ENCODE data around the gene LRMDA. TPM values are rescaled to one million over a fixed set of nuclear protein-coding genes. Genes with fewer than 3 reads are reported as not detected.
A peak's percentile ranks its signal among the peaks of the same experiment; 100 is the strongest.

LRMDA gene
- total and polyA plus RNA-seq, 2 of the 13 experiments (the other 11 are each of a cell fraction or from before 2014, with no cell fraction given): 13.4 to 22.0 TPM

- TF ChIP-seq ELF1 (CRISPR knock-in tag; IDR thresholded peaks at IDR 0.05) (peak; percentile 64), UBTF (CRISPR knock-in tag; IDR thresholded peaks at IDR 0.05) (peak; percentile 48), NR3C1 (CRISPR knock-in tag; IDR thresholded peaks at IDR 0.05) (no peak), SP140L (CRISPR knock-in tag; IDR thresholded peaks at IDR 0.05; ENCODE audit: borderline replicate concordance) (no peak), ZBTB2 (CRISPR knock-in tag; IDR thresholded peaks at IDR 0.05; ENCODE audit: low read depth) (0 out of 2 replicates have a peak, but pooled peaks have one; percentile 7), BCLAF1 (IDR thresholded peaks at IDR 0.05) (no peak), ZNF589 (CRISPR knock-in tag; conservative IDR thresholded peaks at IDR 0.05) (no peak), SIN3B (IDR thresholded peaks at IDR 0.05; ENCODE audit: low read length) (no peak), FOXO1 (CRISPR knock-in tag; IDR thresholded peaks at IDR 0.05) (peak; percentile 87), KLF13 (CRISPR knock-in tag; IDR thresholded peaks at IDR 0.05) (no peak), SKIL (CRISPR knock-in tag; IDR thresholded peaks at IDR 0.05; ENCODE audit: borderline replicate concordance) (peak; percentile 95), MED13 (CRISPR knock-in tag; IDR thresholded peaks at IDR 0.05) (peak; percentile 99), HDAC6 (IDR thresholded peaks at IDR 0.05; ENCODE audit: low read depth, low read length) (no peak), AKNA (CRISPR knock-in tag; IDR thresholded peaks at IDR 0.05; ENCODE audit: borderline replicate concordance) (no peak)
These were observed 1.2 kb upstream of the LRMDA start (continued) for GRCh38 chr10:75430000-75430763.

Data from HepG2 (cell line).